Glutamatergic neuron (in vitro differentiated cells): ENCODE results near the gene ANXA6. TPM values are rescaled to one million over a fixed set of nuclear protein-coding genes. Genes with fewer than 3 reads are reported as not detected.
A peak's percentile ranks its signal among the peaks of the same experiment; 100 is the strongest.

Source experiments
- DNase-seq: peaks from one replicate; pipeline ENCODE4 v3.0.0; 2022
- H3K27ac Mint-ChIP-seq: one replicate; pipeline ENCODE4 v1.8.0; 2020; ENCODE audit warnings: mild to moderate bottlenecking, mixed read lengths, inconsistent platforms; ENCODE audit not compliant: unreplicated experiment
- H3K27me3 Mint-ChIP-seq: one replicate; pipeline ENCODE4 v1.8.0; 2020; ENCODE audit warnings: mild to moderate bottlenecking, moderate library complexity, mixed read lengths, inconsistent platforms; ENCODE audit not compliant: unreplicated experiment
- H3K36me3 Mint-ChIP-seq: one replicate; pipeline ENCODE4 v1.8.0; 2020; ENCODE audit warnings: mild to moderate bottlenecking, mixed read lengths, inconsistent platforms; ENCODE audit not compliant: unreplicated experiment
- H3K4me1 Mint-ChIP-seq: one replicate; pipeline ENCODE4 v1.8.0; 2020; ENCODE audit warnings: mild to moderate bottlenecking, low read depth, mixed read lengths, inconsistent platforms; ENCODE audit not compliant: unreplicated experiment
- H3K4me3 Mint-ChIP-seq: one replicate; pipeline ENCODE4 v1.8.0; 2020; ENCODE audit warnings: mild to moderate bottlenecking, mixed read lengths, inconsistent platforms; ENCODE audit not compliant: unreplicated experiment
- H3K9me3 Mint-ChIP-seq: one replicate; pipeline ENCODE4 v1.8.0; 2020; ENCODE audit warnings: mild to moderate bottlenecking, moderate library complexity, mixed read lengths, inconsistent platforms; ENCODE audit not compliant: unreplicated experiment
- CTCF ChIP-seq: fragments of 200-600 bp; sonication (generic); IDR thresholded peaks from one replicate; pipeline ENCODE4 v1.5.0; 2021; ENCODE audit not compliant: partially characterized antibody, unreplicated experiment
- total RNA-seq: library from RNA; stranded (reverse); fragmentation: NEBNext Ultra II Directional; extraction: Animal tissue kit (Norgen Biotek cat#: 25700); gene quantifications from one replicate; pipeline ENCODE4 v1.2.1, GENCODE V29; 2021; ENCODE audit not compliant: unreplicated experiment

The ANXA6 gene
- total RNA-seq, 1 donor from 2014 or later: 143 TPM

- TF ChIP-seq CTCF: no peak
- Mint-ChIP-seq H3K4me3 (no peak overlapping the region), H3K27me3 (peaks cover 7% of the 10 kb centered on the region), H3K4me1 (peaks cover 5% of the 10 kb centered on the region), H3K27ac (no peak overlapping the region), H3K36me3 (no peaks in the 10 kb centered on the region), H3K9me3 (peaks cover 2% of the 10 kb centered on the region)
- DNase-seq: no peak
Measured at GRCh38 chr5:151054709-151055108, 102.9 kb downstream of the ANXA6 start.

GRCh38 chr5:151053796-151054462, 103.7 kb downstream of the ANXA6 start:
- no peak for DNase-seq
- peaks cover 7% of the 10 kb centered on the region for H3K27me3 Mint-ChIP-seq
- H3K4me3 Mint-ChIP-seq: no peak overlapping the region
- H3K27ac Mint-ChIP-seq: no peak overlapping the region
- H3K4me1 Mint-ChIP-seq: peaks cover under 1% of the 10 kb centered on the region
- H3K36me3 Mint-ChIP-seq: no peaks in the 10 kb centered on the region
- peaks cover 2% of the 10 kb centered on the region for H3K9me3 Mint-ChIP-seq
- TF ChIP-seq CTCF: no peak

GRCh38 chr5:151052836-151053235, 104.7 kb downstream of the ANXA6 start:
- Mint-ChIP-seq H3K27ac (no peak overlapping the region), H3K9me3 (peaks cover 4% of the 10 kb centered on the region), H3K4me1 (no peaks in the 10 kb centered on the region), H3K36me3 (no peaks in the 10 kb centered on the region), H3K4me3 (no peak overlapping the region), H3K27me3 (peaks cover 7% of the 10 kb centered on the region)
- DNase-seq: no peak
- no peak for TF ChIP-seq CTCF

GRCh38 chr5:151051931-151052608, 105.5 kb downstream of the ANXA6 start:
- Mint-ChIP-seq H3K9me3 (peaks cover 4% of the 10 kb centered on the region), H3K27me3 (peaks cover 7% of the 10 kb centered on the region), H3K27ac (no peak overlapping the region), H3K4me3 (no peak overlapping the region), H3K36me3 (no peaks in the 10 kb centered on the region), H3K4me1 (no peaks in the 10 kb centered on the region)
- peak; percentile 27 for TF ChIP-seq CTCF
- no peak for DNase-seq
